Neural progenitor cell (in vitro differentiated cells): Measurements from ENCODE around the gene RNF225. TPM values are rescaled to one million over a fixed set of nuclear protein-coding genes. Genes with fewer than 3 reads are reported as not detected.

ENCODE experiments used
- DNase-seq: peaks from one replicate; pipeline ENCODE4 v3.0.0-alpha.2; 2016; ENCODE audit warnings: low spot score
- H2AFZ ChIP-seq: fragments of 200-600 bp; sonication (generic); replicated peaks from 2 replicates; pipeline ENCODE4 v1.6.1; 2016; ENCODE audit warnings: antibody characterized with exemption
- H3F3A ChIP-seq: fragments of 200-600 bp; sonication (generic); 2 replicates; pipeline ENCODE4 v1.6.1; 2016; ENCODE audit warnings: antibody characterized with exemption, low read depth
- H3K27ac ChIP-seq: fragments of 200-600 bp; sonication (generic); 2 replicates; pipeline ENCODE4 v1.5.1; 2016; ENCODE audit warnings: mild to moderate bottlenecking
- H3K27me3 ChIP-seq: fragments of 200-600 bp; sonication (generic); 2 replicates; pipeline ENCODE4 v1.6.1; 2016; ENCODE audit warnings: mild to moderate bottlenecking, moderate library complexity
- H3K36me3 ChIP-seq: fragments of 200-600 bp; sonication (generic); 2 replicates; pipeline ENCODE4 v1.5.1; 2016
- H3K4me1 ChIP-seq: fragments of 200-600 bp; sonication (generic); 2 replicates; pipeline ENCODE4 v1.6.1; 2016; ENCODE audit warnings: mixed run types
- H3K4me2 ChIP-seq: fragments of 200-600 bp; sonication (generic); 2 replicates; pipeline ENCODE4 v1.6.1; 2016
- H3K4me3 ChIP-seq: fragments of 200-600 bp; sonication (generic); 2 replicates; pipeline ENCODE4 v1.5.1; 2016
- H3K79me2 ChIP-seq: fragments of 200-600 bp; sonication (generic); 2 replicates; pipeline ENCODE4 v1.6.1; 2016; ENCODE audit warnings: low read depth
- H3K9ac ChIP-seq: fragments of 200-600 bp; sonication (generic); 2 replicates; pipeline ENCODE4 v1.6.1; 2016
- H3K9me3 ChIP-seq: fragments of 200-600 bp; sonication (generic); 2 replicates; pipeline ENCODE4 v1.5.1; 2016; ENCODE audit warnings: low read depth
- H4K20me1 ChIP-seq: fragments of 200-600 bp; sonication (generic); 2 replicates; pipeline ENCODE4 v1.6.1; 2016; ENCODE audit warnings: low read depth
- H3K27ac Mint-ChIP-seq: 3 replicates; pipeline ENCODE4 v1.8.0; 2021; ENCODE audit warnings: mixed read lengths
- H3K27me3 Mint-ChIP-seq: 2 replicates; pipeline ENCODE4 v1.8.0; 2022; ENCODE audit warnings: low read depth, mild to moderate bottlenecking, inconsistent platforms, moderate library complexity, mixed read lengths; ENCODE audit not compliant: insufficient read depth
- H3K36me3 Mint-ChIP-seq: 3 replicates; pipeline ENCODE4 v1.8.0; 2021; ENCODE audit warnings: mixed read lengths
- H3K4me1 Mint-ChIP-seq: 3 replicates; pipeline ENCODE4 v1.8.0; 2021; ENCODE audit warnings: mixed read lengths
- H3K4me3 Mint-ChIP-seq: 3 replicates; pipeline ENCODE4 v1.8.0; 2021; ENCODE audit warnings: mild to moderate bottlenecking, moderate library complexity, mixed read lengths
- H3K9me3 Mint-ChIP-seq: 3 replicates; pipeline ENCODE4 v1.8.0; 2020; ENCODE audit warnings: mixed read lengths
- CTCF ChIP-seq: fragments of 200-600 bp; sonication (generic); IDR thresholded peaks from 2 replicates; pipeline ENCODE4 v1.5.1; 2017; ENCODE audit warnings: antibody characterized with exemption, mild to moderate bottlenecking
- EZH2 ChIP-seq: fragments of 200-600 bp; sonication (generic); IDR thresholded peaks from 2 replicates; pipeline ENCODE4 v1.6.1; 2017; ENCODE audit warnings: antibody characterized with exemption, mild to moderate bottlenecking, moderate library complexity
- EZH2phosphoT487 ChIP-seq: fragments of 200-600 bp; sonication (generic); IDR thresholded peaks from 2 replicates; pipeline ENCODE4 v1.6.1; 2017; ENCODE audit warnings: antibody characterized with exemption
- total RNA-seq: library from RNA; depleted of rRNA; stranded (reverse); fragments of >200 nt; gene quantifications from 2 replicates; pipeline ENCODE4 v1.2.3, GENCODE V29; 2015; ENCODE audit warnings: low replicate concordance

Gene RNF225
- total RNA-seq, 1 donor from 2014 or later = not detected

GRCh38 chr19:58361900-58362271 is 33.6 kb upstream of the RNF225 start:
- H3K9me3 Mint-ChIP-seq = no peaks in the 10 kb centered on the region
- no peaks in the 10 kb centered on the region for H3K4me1 ChIP-seq
- peak overlapping the region; percentile 67 for H3K9ac ChIP-seq
- peak overlapping the region; percentile 60 for H2AFZ ChIP-seq
- peaks cover 12% of the 10 kb centered on the region for H3K27me3 Mint-ChIP-seq
- peak overlapping the region; percentile 96 for H3K4me3 Mint-ChIP-seq
- no peaks in the 10 kb centered on the region for H3K27me3 ChIP-seq
- H3K4me2 ChIP-seq = peak overlapping the region; percentile 85
- peak; percentile 15 for TF ChIP-seq CTCF
- no peak for TF ChIP-seq EZH2
- peaks cover 10% of the 10 kb centered on the region for H3K79me2 ChIP-seq
- H3K36me3 Mint-ChIP-seq = peaks cover 3% of the 10 kb centered on the region
- H3F3A ChIP-seq = peaks cover 7% of the 10 kb centered on the region
- H3K27ac ChIP-seq = peak overlapping the region; percentile 54
- peak overlapping the region; percentile 97 for H3K27ac Mint-ChIP-seq
- H3K36me3 ChIP-seq = no peaks in the 10 kb centered on the region
- DNase-seq = no peak
- H3K9me3 ChIP-seq = no peaks in the 10 kb centered on the region
- peaks cover 13% of the 10 kb centered on the region for H3K4me1 Mint-ChIP-seq
- no peaks in the 10 kb centered on the region for H4K20me1 ChIP-seq
- H3K4me3 ChIP-seq = peak overlapping the region; percentile 59

DNA sequence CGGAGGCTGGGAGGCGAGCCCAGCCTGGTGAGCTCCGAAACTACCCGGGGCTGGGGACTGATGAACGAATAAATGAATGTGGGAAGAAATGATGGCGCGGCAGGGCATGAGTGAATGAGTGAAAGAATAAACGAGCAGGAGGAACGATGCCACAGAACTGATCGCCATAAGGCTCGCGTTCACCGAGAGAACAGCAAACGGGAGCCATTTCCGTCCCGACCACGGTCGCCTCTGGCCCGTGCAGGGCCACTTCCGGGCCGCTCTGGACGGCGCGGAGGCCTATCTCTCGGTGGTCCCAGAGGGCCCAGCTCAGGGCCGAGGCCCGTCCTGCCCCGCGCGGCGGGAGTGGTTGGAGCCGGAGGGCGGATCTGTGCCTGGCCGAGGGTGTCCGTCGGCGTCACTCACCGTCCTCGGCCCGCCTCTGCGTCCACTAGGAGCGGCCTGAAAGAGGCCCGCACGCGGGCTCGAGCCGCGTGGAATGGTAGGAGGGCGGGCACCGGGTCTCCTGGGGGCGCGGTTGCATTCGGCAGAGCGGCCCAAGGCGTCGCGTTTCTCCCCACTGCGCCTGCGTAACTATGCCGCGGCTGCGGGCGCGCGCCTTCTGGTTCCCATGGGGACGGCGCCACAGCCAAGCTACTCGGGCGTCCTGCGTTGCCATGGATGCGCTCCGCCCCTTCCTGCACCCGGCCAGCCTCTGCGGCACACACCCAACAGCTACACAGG is 33.0 kb upstream of the RNF225 start, which contains the start of gene ZNF497:
ZNF497 (minus strand) TSS at position 480 of the 723 bp plus-strand sequence. CDS start 5,116 bp downstream, outside the sequence.
- peak; percentile 98 for DNase-seq
- H3K27me3 Mint-ChIP-seq = peaks cover 11% of the 10 kb centered on the region
- H3K27ac Mint-ChIP-seq = peak within 1 kb of the TSS; percentile 97

DNA sequence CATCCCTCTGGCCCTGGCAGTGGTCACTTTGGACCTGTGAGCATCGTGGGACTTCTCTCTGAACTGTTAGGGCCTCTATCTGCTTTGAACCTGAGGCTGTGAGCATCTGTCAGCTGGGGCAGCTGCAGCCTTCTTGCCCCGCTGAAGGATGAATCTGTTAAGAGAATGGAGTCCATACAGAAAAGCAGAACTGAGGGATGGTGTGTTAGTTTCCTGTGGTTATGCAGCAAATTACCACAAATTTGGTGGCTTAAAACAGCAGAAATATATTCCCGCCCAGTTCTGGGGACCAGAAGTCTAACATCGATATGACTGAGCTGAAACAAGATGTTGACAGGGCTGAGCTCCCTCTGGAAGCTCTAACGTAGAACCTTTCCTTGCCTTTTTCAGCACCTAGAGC is 31.3 kb upstream of the RNF225 start:
- H3K36me3 Mint-ChIP-seq = peaks cover 5% of the 10 kb centered on the region
- H3K4me1 Mint-ChIP-seq = peaks cover 13% of the 10 kb centered on the region
- no peaks in the 10 kb centered on the region for H4K20me1 ChIP-seq
- no peak overlapping the region for H3K27ac ChIP-seq
- DNase-seq = no peak
- no peaks in the 10 kb centered on the region for H3K9me3 Mint-ChIP-seq
- H3K79me2 ChIP-seq = peaks cover 10% of the 10 kb centered on the region
- no peaks in the 10 kb centered on the region for H3K27me3 ChIP-seq
- H2AFZ ChIP-seq = no peak overlapping the region
- H3K36me3 ChIP-seq = no peaks in the 10 kb centered on the region
- no peak overlapping the region for H3K27ac Mint-ChIP-seq
- no peak overlapping the region for H3K4me2 ChIP-seq
- TF ChIP-seq EZH2 (no peak), EZH2phosphoT487 (no peak), CTCF (no peak)
- H3K9ac ChIP-seq = no peak overlapping the region
- peaks cover 10% of the 10 kb centered on the region for H3K27me3 Mint-ChIP-seq
- H3K9me3 ChIP-seq = no peaks in the 10 kb centered on the region
- peaks cover 7% of the 10 kb centered on the region for H3F3A ChIP-seq
- no peak overlapping the region for H3K4me3 ChIP-seq
- H3K4me1 ChIP-seq = no peaks in the 10 kb centered on the region
- H3K4me3 Mint-ChIP-seq = peak overlapping the region; percentile 65

More for the DNA sequence above, 33.0 kb upstream of the RNF225 start, which contains the start of gene ZNF497:
- Mint-ChIP-seq H3K4me1 (peaks cover 13% of the 10 kb centered on the region), H3K9me3 (no peaks in the 10 kb centered on the region), H3K36me3 (peaks cover 5% of the 10 kb centered on the region), H3K4me3 (peak within 1 kb of the TSS; percentile 96)
- H2AFZ ChIP-seq = peak within 1 kb of the TSS; percentile 60
- no peaks in the 10 kb centered on the region for H3K9me3 ChIP-seq
- peak within 1 kb of the TSS; percentile 67 for H3K9ac ChIP-seq
- no peaks in the 10 kb centered on the region for H3K4me1 ChIP-seq
- no peaks in the 10 kb centered on the region for H3K36me3 ChIP-seq
- H3K79me2 ChIP-seq = peaks cover 10% of the 10 kb centered on the region
- H3K4me3 ChIP-seq = peak within 1 kb of the TSS; percentile 59
- TF ChIP-seq EZH2phosphoT487 = no peak
- TF ChIP-seq EZH2 = no peak
- no peak for TF ChIP-seq CTCF
- peak within 1 kb of the TSS; percentile 85 for H3K4me2 ChIP-seq
- H3F3A ChIP-seq = peaks cover 7% of the 10 kb centered on the region
- H3K27me3 ChIP-seq = no peaks in the 10 kb centered on the region
- H3K27ac ChIP-seq = peak within 1 kb of the TSS; percentile 54
- no peaks in the 10 kb centered on the region for H4K20me1 ChIP-seq
